HCEC 1CT (cell line): Measurements from ENCODE around the gene GRAMD4.

Experiments used
- DNase-seq: peaks from one replicate; pipeline ENCODE4 v3.0.0-alpha.2; 2017

Gene GRAMD4

GRCh38 chr22:46696614-46697013 lies 76.4 kb downstream of the GRAMD4 start:
- no peak for DNase-seq

GRCh38 chr22:46697811-46698515 lies 77.8 kb downstream of the GRAMD4 start:
- no peak for DNase-seq

- no peak for DNase-seq
Observed at GRCh38 chr22:46699091-46699490, 78.9 kb downstream of the GRAMD4 start.

GRCh38 chr22:46701262-46701661 lies 81.1 kb downstream of the GRAMD4 start:
- no peak for DNase-seq

DNA sequence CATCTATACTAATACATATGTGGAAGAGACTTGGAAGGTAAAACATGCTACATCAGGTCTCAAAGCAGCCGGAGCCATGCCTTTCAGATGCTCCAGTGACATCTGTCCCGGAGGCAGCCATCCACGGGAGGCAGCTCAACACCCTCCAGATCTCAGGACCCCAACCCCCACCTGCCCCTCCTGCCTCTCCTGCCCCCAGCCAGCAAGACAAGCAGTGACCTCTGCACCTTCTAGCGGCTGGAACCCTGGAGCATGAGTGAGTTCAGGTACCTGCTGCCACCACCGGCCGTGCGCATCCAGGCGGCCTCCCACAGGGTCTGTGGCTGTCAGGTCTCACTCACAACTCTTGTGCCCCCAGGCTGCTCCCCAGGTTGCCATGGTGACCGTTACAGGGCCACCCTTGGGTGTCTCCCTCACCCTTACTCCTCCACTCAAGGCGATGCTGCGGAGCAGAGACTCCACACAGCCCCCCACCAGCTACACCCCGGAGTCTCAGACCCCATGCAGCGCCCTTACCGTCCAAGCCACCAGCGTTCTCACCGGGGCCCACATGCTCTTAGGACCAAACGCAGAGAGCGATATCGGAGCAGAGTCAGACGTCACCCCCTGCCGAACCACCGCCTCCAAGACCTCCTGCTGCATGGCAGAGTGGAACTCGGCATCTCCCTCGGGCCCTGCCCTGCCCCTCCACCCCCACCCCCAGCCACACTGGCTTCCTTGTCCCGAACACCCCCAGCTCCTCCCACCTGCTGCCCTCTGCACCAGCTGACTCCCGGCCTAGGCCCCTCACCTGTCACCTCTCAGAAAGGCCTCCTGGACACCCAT lies 83.2 kb downstream of the GRAMD4 start:
- DNase-seq: no peak

DNA sequence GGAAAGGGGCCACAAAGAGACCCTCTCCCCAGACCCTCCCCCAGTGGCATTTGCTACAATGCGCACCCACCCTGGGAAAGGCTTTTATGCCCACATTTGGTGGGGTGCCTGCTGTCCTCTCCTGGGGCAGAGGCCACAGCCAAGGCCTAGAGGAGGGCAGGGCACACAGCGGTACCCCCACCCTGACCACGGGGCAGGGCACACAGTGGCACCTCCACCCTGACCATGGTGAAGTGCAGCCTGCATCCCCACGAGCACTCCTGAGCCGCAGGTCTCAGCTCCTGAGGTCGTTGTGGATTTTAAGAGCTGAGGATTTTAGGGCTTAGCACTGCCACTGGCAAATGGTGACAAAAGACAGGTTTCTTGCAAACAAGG lies 83.8 kb downstream of the GRAMD4 start:
- DNase-seq: no peak

- no peak for DNase-seq
Observed at GRCh38 chr22:46706060-46706459, 85.9 kb downstream of the GRAMD4 start.

DNA sequence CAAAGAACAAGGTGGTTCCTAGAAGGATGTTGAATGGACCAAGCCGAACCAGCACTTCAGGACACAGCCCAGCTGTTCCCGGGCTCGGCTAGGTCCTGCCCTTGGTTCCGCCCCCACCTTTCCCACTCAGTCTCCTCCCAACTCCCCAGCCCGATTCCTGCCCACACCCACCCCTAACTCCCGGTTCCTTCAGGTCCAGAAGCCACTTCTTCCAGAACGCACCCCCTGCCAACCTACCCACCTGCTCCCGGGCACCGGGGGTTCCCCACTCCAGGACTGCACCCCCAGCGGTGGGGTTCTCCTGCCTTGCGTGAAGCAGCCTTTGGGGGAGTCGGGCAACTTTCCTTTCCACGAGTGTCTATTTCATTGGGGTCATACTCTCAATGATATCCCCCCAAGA lies 87.1 kb downstream of the GRAMD4 start:
- no peak for DNase-seq

GRCh38 chr22:46707827-46708570 lies 87.8 kb downstream of the GRAMD4 start:
- no peak for DNase-seq

DNA sequence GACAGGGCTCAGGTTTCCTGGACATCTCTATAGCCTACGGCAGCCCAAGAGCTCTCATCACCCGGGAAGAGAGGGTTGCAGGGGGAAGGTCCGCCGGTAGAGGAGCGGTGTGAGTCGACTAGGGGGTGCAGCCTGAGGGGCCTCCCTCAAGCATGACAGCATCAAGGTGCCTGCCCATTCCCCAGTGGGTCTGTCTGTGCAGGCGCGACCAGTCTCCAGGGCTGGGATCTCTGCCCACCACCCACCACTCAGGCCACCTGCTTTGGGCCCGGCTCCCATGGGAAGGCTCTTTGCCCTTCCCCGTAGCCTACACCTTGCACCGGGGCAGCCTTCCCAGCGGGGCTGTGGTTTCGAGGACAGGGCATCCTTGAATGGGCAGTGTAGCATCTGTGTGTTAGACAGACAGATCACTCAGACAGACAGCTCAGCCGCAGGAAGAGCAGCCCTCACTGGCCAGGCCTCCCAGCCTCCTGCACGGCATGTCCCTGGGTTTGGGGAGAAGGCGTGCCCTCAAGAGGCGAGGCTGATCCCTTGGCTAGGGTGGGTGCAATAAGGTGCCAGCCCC lies 88.7 kb downstream of the GRAMD4 start:
- no peak for DNase-seq

GRCh38 chr22:46710806-46711205 lies 90.6 kb downstream of the GRAMD4 start:
- no peak for DNase-seq

DNA sequence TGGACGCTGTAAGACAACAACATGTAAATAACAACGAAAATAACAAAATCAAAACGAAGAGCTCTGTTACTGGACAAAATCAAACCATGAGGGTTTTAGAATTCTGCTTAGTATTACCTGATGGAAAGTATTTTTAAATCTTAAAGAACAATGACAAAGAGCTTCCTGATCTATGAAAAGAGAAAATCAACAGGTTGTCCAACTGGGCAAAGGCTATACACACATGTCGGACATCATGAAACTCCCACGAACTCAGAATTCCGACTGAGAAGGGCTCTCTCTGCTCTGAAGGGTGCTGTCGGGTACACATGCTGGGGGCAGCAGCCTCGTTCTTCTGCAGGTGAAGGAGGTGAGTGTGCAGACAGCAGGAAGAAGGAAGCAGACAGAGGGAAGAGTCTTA lies 92.1 kb downstream of the GRAMD4 start:
- DNase-seq: no peak

DNA sequence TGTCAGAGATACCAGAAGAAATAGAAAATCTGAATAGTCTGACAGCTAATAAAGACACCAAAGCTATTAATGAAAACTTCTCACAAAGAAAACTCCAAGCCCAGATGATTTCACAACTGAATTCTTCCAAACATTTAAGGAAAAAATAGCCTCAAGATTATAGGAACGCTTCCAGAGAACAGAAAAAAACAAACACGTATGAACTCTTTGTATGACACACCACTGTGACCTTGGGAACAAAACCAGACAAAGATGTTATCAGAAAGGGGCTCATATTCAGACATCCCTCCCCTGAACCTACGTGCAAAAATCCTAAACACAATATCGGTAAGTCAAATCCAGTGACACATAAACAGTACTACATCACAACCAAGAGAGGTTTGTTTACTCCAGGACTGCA lies 94.4 kb downstream of the GRAMD4 start:
- no peak for DNase-seq

DNA sequence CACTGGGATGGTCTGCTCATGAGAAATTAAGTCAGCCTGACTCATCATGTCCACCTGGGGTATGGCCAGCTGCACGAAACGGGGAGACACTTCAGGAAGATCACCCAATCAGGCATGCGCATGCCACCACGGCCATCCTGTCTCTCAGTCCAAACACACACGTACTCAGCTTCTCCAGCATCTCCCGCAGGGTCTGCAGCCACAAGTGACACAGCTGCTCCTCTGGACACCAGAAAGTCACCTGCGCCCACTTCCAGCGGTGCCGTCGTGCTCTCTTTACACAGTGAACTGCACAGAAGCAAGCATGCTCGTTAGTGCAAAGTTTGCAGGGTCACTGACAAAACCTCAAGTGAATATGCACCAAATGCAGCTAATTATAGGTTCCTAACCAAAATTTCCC lies 99.7 kb downstream of the GRAMD4 start:
- DNase-seq: no peak

- no peak for DNase-seq
Observed at GRCh38 chr22:46721501-46722085, 101.4 kb downstream of the GRAMD4 start.

GRCh38 chr22:46723882-46724281 lies 103.7 kb downstream of the GRAMD4 start:
- no peak for DNase-seq

- no peak for DNase-seq
Observed at GRCh38 chr22:46725096-46725495, 104.9 kb downstream of the GRAMD4 start.

- no peak for DNase-seq
Observed at GRCh38 chr22:46726066-46726985, 106.1 kb downstream of the GRAMD4 start.

- no peak for DNase-seq
Observed at GRCh38 chr22:46726986-46727317, 106.8 kb downstream of the GRAMD4 start.

GRCh38 chr22:46727813-46728364 lies 107.7 kb downstream of the GRAMD4 start:
- no peak for DNase-seq

GRCh38 chr22:46728470-46728869 lies 108.3 kb downstream of the GRAMD4 start:
- DNase-seq: no peak
